ENCODE results near the gene LRRC8D.

LRRC8D gene

DNA sequence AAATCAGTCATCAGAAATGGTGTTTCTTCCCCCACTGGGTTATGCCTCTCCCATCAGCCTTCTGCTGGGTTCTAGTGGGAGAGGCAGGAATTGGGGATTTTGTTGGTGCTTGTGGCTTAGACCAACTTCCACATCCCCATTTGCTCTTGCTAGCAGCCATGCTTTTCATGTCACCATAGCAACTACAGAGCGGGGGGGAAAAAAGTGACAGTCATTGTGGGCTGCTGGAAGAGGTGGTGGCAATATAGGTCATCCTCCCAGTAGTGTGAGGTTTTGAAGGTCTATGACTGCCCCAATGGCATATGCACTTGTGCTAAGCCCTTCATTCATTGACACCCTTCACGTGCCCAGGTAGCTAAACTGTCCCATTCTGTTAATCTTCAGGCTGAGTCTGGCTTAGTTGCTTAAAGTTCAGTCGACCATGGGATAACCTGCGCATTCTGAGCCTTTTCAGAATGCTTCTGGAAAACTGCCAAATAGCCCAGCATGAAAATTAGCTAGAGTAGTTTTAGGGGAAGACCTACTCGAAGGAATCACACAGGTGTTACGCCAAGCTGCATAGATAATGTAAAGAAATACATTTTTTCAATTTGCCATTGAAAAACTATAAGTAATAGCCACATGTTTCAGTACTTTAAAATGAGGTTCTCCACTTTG, 120.4 kb downstream of the LRRC8D start:
- DNase-seq (ENCODE audit: low read depth), result no peak

DNA sequence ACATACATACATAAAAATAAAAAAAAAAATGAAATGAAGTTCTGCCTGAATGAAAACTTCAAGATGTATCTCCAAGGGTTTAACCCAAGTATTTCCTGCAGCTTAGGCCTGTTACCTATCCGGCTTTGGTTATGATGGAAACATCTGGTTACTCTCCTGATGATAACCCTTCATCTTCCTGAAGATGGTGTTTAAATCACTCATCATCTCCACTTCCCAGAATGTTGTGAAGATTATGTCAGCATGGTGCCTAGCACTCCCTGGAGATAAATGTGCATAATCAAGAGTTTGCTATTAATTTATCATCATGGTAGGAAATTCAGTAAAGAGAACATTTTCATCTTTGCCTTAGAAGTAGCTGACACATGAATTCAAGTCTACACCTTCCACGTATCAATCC, 121.2 kb downstream of the LRRC8D start:
- DNase-seq (ENCODE audit: low read depth), result no peak

DNA sequence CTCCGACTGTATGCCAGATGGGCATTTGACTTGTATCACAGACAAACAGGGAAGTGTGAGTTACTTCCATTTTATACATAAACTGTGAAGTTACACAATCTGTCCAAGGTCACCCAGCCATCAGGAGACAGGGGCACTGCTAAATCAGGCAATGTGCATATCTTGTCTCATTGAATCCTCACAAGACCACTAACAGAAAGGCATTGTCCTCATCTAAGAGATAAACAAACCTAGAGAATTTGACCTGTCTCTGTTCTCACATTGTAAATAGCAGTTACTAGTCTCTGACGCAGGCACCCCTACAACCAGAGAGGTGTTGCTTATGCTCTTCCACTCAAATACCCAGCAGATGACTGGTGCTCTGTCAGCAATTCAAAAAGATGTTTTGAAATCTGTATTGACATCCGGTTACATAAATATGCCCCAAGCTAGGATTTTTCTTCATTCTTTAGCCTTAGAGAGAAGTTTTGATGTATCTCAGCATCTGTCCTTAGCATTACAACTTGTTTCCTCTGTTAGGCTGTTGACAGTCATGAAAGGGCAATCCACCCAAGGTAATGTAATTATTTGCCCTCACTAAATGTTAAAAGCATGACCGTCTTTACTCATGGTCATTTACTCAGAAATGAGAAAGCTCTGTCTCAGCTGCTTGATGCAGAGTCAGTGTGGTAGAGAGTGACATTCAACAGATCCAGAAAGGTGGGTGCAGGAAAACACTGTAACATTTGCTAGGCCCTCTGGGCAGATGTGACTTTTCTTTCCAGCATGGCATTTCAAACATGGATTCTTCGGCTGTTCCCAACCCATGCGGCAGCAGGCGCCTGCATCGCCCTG, 122.2 kb downstream of the LRRC8D start:
- no peak for DNase-seq (ENCODE audit: low read depth)

DNA sequence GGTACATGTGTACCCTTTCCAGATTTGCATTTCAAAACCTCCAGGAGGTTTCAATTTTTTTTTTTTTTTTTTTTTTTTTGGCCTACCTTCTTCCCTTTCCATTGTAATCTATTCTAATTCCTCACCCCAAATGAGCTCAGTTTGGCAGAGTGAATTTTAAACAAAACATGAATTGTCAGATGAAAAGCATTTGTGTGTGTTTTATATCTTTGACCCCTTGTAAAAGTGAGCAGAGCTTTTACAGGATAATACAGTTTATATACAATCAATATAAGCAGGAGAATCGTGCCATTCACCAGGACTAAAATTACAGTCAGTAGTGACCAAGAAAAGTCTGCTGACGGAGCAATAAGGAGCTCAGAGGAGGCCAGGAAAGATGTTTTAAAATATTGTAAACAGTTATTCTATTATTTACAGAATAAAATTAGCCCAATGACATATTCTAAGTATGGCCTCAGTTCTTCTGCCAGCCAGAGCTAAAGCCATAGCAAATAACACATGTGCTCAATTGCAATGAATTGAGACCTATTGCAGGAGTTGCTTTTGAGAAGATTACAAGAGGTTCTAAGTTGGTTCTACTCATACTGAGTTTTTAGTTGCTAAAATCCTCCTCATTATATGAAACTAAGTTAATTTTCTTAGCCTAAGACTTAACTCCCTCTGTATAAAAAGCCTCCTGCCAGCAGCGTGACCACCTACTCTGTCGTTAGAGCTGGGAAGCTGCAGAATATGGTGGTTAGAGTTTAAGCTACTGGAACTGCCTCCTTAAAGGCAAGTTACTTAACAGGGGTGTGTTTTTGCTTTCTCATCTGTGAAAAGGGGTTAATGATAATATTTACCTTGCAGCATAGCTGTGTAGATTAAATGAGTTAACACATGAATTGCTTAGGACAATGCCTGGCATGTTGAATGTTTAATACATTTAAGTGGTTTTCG, 123.3 kb downstream of the LRRC8D start:
- DNase-seq (ENCODE audit: low read depth), result no peak

DNA sequence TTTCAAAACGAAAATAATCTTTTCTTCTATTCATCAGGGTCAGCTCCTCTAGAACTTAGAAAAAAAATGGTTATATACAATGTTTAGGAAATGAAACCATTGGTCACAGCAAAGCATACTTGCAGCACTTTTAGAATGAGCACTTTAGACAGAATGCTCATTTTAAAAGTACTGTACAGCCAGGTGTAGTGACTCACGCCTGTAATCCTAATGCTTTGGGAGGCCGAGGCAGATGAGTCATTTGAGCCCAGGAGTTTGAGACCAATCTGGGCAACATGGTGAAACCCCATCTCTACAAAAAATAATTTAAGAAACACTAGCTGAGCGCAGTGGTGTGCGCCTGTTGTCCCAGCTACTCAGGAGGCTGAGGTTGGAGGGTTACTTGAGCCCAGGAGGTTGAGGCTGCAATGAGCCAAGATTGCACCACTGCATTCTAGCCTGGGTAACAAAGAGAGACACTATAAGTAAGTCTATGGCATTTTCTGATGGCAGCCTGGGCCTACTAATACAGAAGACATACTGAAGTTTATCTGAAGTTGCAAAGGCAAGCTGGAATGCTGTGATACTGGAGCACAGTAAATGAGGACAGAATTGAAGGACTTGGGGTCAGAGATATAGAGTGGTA, 125.1 kb downstream of the LRRC8D start:
- DNase-seq (ENCODE audit: low read depth), result no peak

DNA sequence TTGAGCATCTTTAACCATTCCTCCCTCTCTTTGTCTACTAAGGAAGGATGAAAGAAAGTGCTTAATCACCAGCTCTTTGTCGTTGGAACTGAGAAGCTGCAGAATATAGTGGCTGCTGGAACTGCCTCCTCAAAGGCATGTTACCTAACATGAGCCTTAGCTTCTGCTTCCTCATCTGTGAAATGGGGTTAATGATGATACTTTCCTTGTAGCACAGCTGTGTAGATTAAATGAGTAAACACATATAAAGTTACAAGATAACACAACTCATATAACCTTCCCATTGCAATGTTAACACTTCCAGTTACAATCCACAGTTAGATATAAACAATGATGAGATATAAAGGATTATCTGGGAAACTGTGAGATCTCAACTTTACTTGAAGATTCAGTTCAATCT, 125.7 kb downstream of the LRRC8D start:
- no peak for DNase-seq (ENCODE audit: low read depth)

DNA sequence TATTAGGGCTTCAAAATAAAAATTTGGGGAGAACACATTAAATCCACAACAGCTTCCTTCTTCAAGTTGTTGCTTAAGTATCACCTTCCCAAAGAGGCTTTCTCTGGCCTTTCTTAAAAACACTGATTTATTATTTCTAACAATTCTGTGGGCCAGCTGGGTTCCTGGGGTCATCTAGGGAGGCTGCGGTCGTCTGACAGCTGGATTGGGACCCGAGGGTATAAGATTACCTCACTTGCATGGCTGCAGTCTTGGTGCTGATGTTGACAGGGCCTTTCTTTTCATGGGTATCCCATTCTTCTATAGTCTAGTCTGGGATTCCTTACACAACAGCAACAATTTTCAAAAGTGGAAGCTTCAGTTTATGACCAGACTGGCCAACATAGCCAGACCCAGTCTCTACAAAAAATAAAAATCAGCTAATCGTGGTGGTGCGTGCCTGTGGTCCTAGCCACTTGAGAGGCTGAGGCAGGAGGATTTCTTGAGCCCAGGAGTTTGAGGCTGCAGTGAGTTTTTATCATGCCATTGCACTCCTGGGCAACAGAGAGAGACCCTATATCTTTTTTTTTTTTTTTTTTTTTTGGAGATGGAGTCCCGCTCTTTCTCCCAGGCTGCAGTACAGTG, 128.0 kb downstream of the LRRC8D start:
- DNase-seq (ENCODE audit: low read depth), result no peak

DNA sequence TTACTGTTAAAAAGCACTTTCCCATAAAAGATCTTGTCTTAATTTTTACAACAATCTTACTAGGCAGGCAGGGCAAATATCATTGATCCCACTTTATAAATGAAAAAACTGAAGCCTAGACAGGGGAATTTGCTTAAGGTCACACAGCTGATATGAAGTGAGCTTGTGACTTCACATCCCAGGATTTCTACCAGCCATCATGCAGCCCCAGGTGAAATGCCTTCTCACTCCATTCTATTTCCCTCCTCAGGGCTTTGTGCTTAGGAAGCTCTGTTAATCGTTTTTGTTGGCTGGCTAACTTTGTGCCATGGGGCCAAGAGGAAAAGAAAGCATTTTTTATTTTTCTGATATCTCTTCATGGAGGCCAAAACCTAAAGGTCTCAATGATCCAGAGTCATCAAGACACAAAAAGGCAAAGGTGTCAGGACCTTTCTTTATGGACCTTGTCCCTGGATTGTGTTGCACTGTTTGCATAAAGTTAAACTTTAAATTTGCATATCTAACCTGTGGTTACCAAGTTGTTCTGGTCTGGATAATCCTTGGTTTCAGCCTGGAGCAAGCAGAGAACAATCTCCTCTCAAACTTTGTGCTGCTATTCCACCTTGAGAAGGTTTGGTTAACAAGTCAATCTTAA, 129.3 kb downstream of the LRRC8D start:
- DNase-seq (ENCODE audit: low read depth), result no peak

DNA sequence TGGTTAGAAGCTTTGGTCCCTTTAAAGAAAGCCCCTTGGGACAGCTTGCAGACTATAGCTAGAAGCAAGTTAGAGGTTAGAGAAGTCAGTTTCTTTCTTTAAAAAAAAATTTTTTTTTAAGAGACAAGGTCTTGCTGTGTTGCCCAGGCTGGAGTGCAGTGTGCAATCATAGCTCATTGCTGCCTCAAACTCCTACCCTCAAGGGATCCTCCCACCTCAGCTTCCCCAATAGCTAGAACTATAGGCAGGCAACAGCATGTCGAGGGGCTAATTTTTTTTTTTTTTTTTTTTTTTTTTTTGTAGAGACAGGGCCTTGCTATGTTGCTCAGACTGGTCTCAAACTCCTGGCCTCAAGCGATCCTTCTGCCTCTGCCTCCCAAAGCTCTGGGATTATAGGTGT, 129.9 kb downstream of the LRRC8D start:
- no peak for DNase-seq (ENCODE audit: low read depth)

DNA sequence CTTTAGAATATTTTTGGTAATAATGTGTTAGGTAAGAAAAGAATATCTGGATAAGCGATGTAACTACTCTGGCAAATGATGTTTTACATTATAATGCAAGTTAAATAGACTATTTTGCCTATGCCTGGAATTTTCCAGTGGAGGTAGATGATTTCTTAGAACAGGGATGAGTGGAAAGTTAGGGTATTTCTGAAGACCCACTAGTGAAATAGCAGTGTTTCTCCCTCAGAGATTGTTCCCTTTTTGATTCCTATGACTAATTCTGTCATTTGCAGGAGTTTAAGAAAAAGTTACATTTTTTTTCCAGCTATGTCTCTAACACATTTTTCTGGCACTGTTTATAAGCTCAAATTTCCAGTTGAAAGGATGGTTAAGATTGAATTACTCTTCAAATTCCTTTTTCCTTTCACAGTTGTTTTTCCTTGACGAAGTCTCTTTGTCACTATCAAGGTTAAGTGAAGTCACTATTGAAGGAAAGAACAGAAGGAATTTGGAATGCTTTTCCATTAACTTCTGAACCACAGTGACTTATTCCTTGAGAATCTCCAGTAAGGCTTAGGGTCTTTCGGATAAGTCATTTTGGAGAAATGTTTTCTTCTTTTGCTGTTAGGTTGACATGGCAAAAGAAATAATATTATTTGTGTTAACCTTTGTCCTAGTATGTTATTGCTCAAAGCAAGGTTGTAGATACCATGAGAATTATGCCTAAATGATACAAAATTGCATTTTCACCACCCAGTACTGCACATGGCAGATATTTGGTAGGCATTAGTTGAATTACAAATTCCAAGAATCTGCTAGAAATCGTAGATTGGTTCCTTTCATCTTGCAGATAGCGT, 131.2 kb downstream of the LRRC8D start:
- DNase-seq (ENCODE audit: low read depth), result no peak

DNA sequence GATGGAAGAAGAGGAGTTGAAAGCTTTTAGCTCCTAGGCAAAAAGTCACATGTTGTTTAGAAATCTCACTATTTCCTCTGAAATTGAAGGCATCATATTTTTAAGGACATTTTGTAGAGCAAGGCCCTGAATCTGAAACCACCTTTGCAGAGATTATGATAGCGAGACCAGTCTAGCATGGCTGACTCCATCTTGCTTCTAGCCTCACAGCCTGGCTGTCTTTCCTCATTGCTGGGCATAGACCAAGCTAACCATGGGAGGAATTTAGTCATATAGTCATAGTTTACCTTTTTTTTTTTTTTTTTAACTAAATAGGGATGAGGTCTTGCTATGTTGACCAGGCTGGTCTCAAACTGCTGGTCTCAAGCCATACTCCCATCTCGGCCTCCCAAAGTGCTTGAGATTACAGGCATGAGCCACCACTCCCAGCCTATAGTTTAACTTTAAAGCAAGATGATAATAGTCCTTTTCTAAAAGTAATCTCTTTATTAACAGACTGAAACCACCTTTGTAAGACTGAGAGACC, 131.8 kb downstream of the LRRC8D start:
- no peak for DNase-seq (ENCODE audit: low read depth)

DNA sequence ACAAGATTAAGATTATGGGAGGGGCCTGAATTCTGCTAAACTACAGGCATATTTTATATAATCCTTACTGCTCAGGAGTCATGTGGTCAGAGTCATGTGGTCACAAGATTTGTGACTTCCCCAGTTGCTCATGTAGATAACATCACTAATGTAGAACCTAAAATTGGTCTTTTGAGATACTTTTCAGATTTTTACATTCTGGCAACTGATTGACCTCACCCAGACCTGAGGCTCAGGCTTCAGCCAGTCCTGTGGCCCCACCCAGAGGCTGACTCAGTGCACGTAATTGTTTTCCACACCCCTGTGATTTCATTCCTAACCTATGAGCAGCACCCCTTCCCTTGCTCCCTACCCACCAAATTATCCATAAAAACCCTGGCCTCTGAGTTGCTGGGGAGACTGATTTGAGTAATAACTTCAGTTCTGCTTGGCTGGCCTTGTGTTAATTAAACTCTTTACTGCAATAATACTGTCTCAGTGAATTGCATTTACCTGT, 132.3 kb downstream of the LRRC8D start:
- no peak for DNase-seq (ENCODE audit: low read depth)

DNA sequence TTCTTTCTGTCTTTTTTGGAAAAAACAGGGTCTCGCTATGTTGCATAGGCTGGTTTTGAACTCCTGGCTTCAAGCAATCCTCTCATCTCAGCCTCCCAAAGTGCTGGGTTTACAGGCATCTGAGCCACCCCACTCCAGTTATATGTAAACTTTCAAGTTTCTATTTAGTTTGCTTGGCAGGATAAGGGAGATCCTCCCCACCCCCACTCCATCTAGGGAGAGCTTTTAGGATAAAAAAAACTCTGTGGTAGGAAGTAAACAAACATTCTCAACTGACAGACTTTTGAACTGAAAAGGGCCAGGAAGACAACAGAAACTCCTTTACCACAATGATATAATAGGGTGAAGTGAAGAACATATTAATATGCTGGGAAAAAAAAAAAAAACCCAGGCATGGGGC, 133.1 kb downstream of the LRRC8D start:
- DNase-seq (ENCODE audit: low read depth), result no peak

DNA sequence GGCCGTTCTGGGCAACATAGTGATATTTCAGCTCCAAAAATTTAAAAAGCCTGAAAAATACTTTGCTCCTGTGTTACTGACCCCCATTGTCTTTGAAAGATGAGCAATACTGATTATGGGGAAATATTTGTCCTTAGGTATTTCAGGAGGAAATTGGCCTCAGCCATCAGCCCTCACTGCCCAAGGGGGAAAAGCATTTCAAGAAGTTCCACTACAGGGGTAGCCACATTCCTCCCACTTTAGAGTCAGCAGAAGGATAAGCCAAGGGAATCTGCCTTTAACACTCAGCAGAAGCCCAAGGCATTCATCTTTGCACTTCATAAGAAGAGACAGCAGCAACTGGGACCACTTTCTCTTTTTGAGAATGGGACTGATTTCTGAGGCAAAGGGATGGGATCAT, 133.6 kb downstream of the LRRC8D start:
- no peak for DNase-seq (ENCODE audit: low read depth)

DNA sequence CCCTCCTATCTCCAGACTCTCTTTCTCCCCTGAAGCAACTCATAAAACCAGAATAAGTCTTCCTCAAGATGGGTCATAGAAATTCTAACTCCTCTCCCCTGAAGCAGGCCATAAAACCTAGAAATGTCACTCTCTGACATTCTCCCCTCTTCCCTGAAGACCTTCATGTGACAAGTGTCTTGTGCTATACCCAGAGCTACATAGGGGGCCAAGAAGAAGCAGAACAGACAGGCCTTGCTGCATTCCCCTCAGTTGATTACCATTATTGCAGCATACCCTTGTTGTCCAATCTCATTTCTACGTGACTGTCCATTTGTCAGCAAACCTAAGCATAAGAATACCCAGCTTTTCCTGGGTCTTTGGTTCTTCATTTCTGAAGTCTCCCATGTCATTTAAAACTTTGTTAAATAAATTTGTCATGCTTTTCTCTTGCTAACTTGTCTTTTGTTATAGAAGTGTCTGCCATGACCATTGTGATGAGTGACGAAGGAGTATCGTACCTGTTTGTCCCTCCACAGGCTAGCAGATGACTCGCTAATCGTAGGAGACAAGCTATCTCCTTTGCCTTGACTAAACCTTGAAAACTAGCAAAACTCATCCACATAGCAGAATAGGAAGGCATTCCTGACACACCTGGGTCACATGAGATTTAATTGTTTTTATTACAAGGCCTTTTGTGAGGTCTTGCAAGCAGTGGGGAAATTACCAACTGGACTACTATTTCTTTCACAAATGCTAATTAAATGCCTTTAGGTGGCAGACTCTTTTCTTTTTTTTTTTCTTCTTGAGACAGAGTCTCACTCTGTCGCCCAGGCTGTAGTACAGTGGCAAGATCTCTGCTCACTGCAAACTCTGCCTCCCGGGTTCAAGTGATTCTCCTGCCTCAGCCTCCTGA, 134.7 kb downstream of the LRRC8D start:
- no peak for DNase-seq (ENCODE audit: low read depth)

DNA sequence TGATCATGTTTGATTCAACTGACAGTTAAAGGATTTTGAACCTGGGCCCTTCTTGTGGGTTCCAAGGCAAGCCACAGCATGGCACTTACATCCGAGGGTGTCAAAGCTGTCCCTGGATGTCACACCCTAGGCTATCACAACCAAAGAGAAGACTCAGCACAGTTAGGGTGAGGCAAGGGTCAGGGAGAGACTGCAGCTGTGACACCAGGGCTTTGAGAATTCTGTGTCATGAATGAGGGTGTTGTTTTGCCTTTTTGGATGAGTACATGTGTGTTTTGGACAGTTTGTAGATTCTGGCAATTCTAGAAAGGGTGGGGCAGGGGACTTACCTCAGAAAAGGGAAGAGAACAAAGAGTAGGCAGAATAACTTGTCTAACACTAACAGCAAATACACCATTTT, 136.3 kb downstream of the LRRC8D start:
- no peak for DNase-seq (ENCODE audit: low read depth)

DNA sequence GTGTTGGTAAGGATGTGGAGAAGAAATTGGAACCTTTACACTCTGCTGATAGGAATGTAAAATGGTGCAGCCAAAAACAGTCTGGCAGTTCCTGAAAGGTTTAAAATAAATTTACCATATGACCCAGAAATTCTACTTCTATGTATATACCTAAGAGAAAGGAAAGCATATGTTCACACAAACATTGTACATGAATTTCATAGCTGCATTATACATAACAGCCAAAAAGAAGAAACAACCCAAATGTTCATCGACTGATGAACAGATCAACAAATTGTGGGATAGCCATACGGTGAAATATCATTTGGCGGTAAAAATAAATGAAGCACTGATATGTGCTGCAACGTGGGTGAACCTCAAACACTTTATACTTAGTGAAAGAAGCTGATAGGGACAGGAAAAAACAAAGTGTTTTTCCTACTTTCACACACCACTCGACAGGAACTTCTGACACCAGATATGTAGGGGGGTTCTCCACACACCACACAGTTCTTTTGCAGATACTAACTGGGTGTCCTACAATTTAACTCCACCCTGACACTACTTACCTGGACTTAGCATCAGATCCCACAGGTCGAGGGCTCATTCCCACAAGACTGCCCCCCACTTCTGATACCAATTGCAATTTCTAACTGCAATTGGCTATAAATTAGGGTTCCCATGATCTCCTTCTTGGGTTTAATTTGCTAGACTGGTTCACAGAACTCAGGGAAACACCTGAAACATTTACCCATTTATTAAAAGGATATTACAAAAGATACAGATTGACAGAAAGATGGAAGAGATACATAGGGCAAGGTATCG, 138.2 kb downstream of the LRRC8D start:
- no peak for DNase-seq (ENCODE audit: low read depth)

DNA sequence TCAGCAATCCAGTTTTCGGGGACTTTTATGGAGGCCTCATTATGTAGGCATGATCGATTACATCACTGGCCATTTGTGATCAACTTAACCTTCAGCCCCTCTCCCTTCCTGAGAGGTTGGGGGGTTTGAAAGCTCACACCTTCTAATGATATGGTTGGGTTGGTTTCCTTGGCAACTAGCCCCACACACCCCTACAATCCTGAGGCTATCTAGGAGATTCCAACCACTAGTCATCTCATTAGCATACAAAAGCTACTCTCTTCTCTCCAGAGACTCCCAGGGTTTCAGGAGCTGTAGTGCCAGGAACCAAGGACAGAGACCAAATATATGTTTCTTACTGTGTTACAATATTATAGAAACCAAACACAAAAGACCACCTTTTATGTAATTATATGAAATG, 138.9 kb downstream of the LRRC8D start:
- no peak for DNase-seq (ENCODE audit: low read depth)
